ENCODE data around the gene SHROOM2. TPM values are rescaled to one million over a fixed set of nuclear protein-coding genes. Genes with fewer than 3 reads are reported as not detected.
A peak's percentile ranks its signal among the peaks of the same experiment; 100 is the strongest.

SHROOM2 gene
- total and polyA plus RNA-seq, 9 donors: 7.6 to 16.8 (median 11.7) TPM

- Histone ChIP-seq H3K27me3 (no peaks in the 10 kb centered on the region), H3K9me3 (no peaks in the 10 kb centered on the region), H3K27ac (no peak overlapping the region), H3K4me1 (ENCODE audit: insufficient read depth) (no peaks in the 10 kb centered on the region), H3K4me3 (no peak overlapping the region), H3K36me3 (no peaks in the 10 kb centered on the region)
- intact Hi-C loops (cut with DNase I): no loop called here
- whole genome bisulfite sequencing, 3 donors: 76 to 90% (median 84%) methylated on average over 8 of the region's 8 CpGs
- TF ChIP-seq POLR2A (IDR thresholded peaks at IDR 0.05) (no peak), CTCF (IDR thresholded peaks at IDR 0.05) (no peak), EP300 (IDR thresholded peaks at IDR 0.05) (no peak)
- no peak for DNase-seq
These were observed 10.3 kb upstream of the SHROOM2 start for GRCh38 chrX:9775930-9776329.

GRCh38 chrX:9781941-9782340 lies 4.3 kb upstream of the SHROOM2 start:
- TF ChIP-seq EP300 (IDR thresholded peaks at IDR 0.05) (no peak), POLR2A (IDR thresholded peaks at IDR 0.05) (no peak), CTCF (IDR thresholded peaks at IDR 0.05) (no peak)
- Histone ChIP-seq H3K27ac (no peak overlapping the region), H3K4me1 (ENCODE audit: insufficient read depth) (no peaks in the 10 kb centered on the region), H3K4me3 (no peak overlapping the region), H3K27me3 (no peaks in the 10 kb centered on the region), H3K36me3 (no peaks in the 10 kb centered on the region), H3K9me3 (no peaks in the 10 kb centered on the region)
- WGBS, 3 donors: 81 to 88% (median 81%) methylated on average over 7 of the region's 7 CpGs
- no peak for DNase-seq
- intact Hi-C loops (cut with DNase I): loop anchor here in 1 of 4 donors (10.0 kb wide), 1 partner anchor 343 kb away; no protein-coding TSS in a partner anchor

- Histone ChIP-seq H3K4me1 (ENCODE audit: insufficient read depth) (peaks cover 4% of the 10 kb centered on the region), H3K27ac (no peak overlapping the region), H3K27me3 (no peaks in the 10 kb centered on the region), H3K36me3 (no peaks in the 10 kb centered on the region), H3K4me3 (no peak overlapping the region), H3K9me3 (no peaks in the 10 kb centered on the region)
- no peak for TF ChIP-seq POLR2A (IDR thresholded peaks at IDR 0.05)
- TF ChIP-seq CTCF (IDR thresholded peaks at IDR 0.05): no peak
- no peak for TF ChIP-seq EP300 (IDR thresholded peaks at IDR 0.05)
- intact Hi-C loops (cut with DNase I): loop anchor here in 1 of 4 donors (10.0 kb wide), 1 partner anchor 340 kb away; no protein-coding TSS in a partner anchor
- WGBS, 3 donors: 88 to 94% (median 93%) methylated on average over 8 of the region's 8 CpGs
- DNase-seq: no peak
These were observed 1.9 kb upstream of the SHROOM2 start for GRCh38 chrX:9784332-9784731.

GRCh38 chrX:9785254-9785943 lies 830 bp upstream of the SHROOM2 start:
- Histone ChIP-seq H3K27ac (peak overlapping the region; percentile 49 to 75), H3K9me3 (no peaks in the 10 kb centered on the region), H3K4me1 (ENCODE audit: insufficient read depth) (peaks cover 6% of the 10 kb centered on the region), H3K4me3 (peak overlapping the region; percentile 38), H3K27me3 (no peaks in the 10 kb centered on the region), H3K36me3 (no peaks in the 10 kb centered on the region)
- intact Hi-C loops (cut with DNase I): loop anchor here in 1 of 4 donors (10.0 kb wide), 1 partner anchor 339 kb away; no protein-coding TSS in a partner anchor
- TF ChIP-seq POLR2A (IDR thresholded peaks at IDR 0.05) (no peak), CTCF (IDR thresholded peaks at IDR 0.05) (no peak), EP300 (IDR thresholded peaks at IDR 0.05) (no peak)
- 14 to 25% (median 18%) methylated on average over 41 to 58 of the region's 58 CpGs for WGBS, 3 donors
- peak in 2 of 5 donors; percentile 30 to 43 for DNase-seq
